Measurements from ENCODE around the gene TXNRD2.

The TXNRD2 gene

GRCh38 chr22:19862619-19863246 lies 78.9 kb downstream of the TXNRD2 start:
- DNase-seq (ENCODE audit: low spot score), result no peak

- DNase-seq (ENCODE audit: low spot score), result no peak
Observed at GRCh38 chr22:19859861-19860510, 81.6 kb downstream of the TXNRD2 start.

GRCh38 chr22:19857382-19857781 lies 84.2 kb downstream of the TXNRD2 start:
- no peak for DNase-seq (ENCODE audit: low spot score)

GRCh38 chr22:19855504-19856409 lies 85.9 kb downstream of the TXNRD2 start:
- DNase-seq (ENCODE audit: low spot score), result peak; percentile 60

- peak; percentile 98 for DNase-seq (ENCODE audit: low spot score)
Observed at GRCh38 chr22:19854778-19855503, 86.7 kb downstream of the TXNRD2 start, which contains the start of the genes GNB1L and RTL10. Gene GNB1L, minus strand, starts transcription at chr22:19854874. Its CDS starts 33,519 bp downstream, at chr22:19821355. Gene RTL10, minus strand, starts transcription at chr22:19854874. Its CDS starts 2,613 bp downstream, at chr22:19852261.

GRCh38 chr22:19853879-19854777 lies 87.5 kb downstream of the TXNRD2 start:
- no peak for DNase-seq (ENCODE audit: low spot score)

GRCh38 chr22:19853058-19853878 lies 88.3 kb downstream of the TXNRD2 start:
- DNase-seq (ENCODE audit: low spot score), result no peak

GRCh38 chr22:19852177-19852781 lies 89.3 kb downstream of the TXNRD2 start:
- no peak for DNase-seq (ENCODE audit: low spot score)

- no peak for DNase-seq (ENCODE audit: low spot score)
Observed at GRCh38 chr22:19851291-19852176, 90.1 kb downstream of the TXNRD2 start.

GRCh38 chr22:19850763-19851109 lies 90.9 kb downstream of the TXNRD2 start:
- no peak for DNase-seq (ENCODE audit: low spot score)

GRCh38 chr22:19849835-19850762 lies 91.5 kb downstream of the TXNRD2 start:
- no peak for DNase-seq (ENCODE audit: low spot score)

- peak; percentile 30 for DNase-seq (ENCODE audit: low spot score)
Observed at GRCh38 chr22:19848298-19849224, 93.1 kb downstream of the TXNRD2 start.

- DNase-seq (ENCODE audit: low spot score), result no peak
Observed at GRCh38 chr22:19847345-19847632, 94.3 kb downstream of the TXNRD2 start.

GRCh38 chr22:19846620-19847344 lies 94.8 kb downstream of the TXNRD2 start:
- no peak for DNase-seq (ENCODE audit: low spot score)

- DNase-seq (ENCODE audit: low spot score), result no peak
Observed at GRCh38 chr22:19845054-19845722, 96.4 kb downstream of the TXNRD2 start.

Data from LoVo (cell line).